ENCODE results near the gene FARSA.
"Not testable (repeated sequence)": the region's sequence is repeated elsewhere in the genome, so short reads cannot be mapped to it uniquely, and the experiment has no call there.

FARSA gene

DNA sequence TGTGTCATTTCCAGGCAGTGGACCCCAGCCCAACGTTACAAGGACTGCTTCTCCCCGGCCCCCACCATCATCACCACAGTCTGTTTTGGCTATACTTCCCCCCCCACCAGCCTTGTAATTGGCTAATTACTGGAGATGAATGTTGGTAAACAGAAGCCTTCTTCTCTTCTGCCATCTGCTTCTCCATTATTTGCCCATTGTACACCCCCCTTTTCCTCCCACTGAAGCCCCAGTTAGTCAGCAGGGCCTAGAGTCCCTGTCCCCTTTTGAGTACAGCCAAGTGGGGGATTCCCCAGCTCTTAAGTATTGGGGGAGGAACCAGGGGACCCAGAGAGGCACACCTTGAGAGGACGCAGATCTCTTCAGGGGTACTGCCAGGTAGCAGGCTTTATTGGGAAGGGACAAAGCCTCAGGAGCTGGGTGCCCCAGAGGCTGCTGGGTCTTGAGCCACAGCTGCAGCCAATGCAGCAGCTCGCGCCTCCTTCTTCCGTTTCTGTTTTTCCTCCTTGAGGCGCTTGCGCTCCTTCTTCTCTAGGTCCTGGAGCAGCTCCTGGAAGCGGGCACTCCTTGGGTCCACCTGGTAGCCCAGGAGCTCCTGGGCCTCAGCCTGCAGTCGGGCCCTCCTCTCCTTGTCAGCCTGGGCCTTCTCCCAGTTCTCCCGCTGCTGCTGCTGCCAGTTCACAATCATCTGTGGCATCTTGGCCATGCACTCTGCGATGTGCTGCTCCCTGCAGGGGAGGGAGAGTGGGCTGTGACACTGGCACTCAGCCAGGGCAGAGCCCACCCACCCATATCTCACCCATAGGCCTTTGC lies 20.5 kb upstream of the FARSA start:
- no peak for DNase-seq

DNA sequence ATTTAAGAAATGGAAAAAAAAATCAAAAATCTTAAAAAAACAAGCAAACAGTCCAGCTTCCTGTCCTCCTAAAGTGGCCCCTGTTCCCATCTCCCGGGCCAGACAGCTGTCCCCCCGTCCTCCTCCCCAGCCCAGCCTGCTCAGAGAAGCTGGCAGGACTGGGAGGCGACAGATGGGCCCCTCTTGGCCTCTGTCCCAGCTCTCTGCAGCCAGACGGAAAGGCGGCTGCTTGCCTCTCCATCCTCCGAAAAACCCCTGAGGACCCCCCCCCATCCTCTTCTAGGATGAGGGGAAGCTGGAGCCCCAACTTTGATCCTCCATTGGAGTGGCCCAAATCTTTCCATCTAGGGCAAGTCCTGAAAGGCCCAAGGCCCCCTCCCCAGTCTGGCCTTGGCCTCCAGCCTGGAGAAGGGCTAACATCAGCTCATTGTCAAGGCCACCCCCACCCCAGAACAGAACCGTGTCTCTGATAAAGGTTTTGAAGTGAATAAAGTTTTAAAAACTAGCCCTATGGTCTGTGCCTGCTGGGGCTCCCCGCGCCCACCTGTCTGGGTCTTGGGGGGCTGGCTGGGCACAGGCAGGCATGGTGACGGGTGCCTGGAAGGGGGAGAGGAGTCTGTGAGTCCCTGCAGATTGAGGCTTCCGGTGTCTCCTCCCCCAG lies 19.8 kb upstream of the FARSA start:
- DNase-seq: no peak

DNA sequence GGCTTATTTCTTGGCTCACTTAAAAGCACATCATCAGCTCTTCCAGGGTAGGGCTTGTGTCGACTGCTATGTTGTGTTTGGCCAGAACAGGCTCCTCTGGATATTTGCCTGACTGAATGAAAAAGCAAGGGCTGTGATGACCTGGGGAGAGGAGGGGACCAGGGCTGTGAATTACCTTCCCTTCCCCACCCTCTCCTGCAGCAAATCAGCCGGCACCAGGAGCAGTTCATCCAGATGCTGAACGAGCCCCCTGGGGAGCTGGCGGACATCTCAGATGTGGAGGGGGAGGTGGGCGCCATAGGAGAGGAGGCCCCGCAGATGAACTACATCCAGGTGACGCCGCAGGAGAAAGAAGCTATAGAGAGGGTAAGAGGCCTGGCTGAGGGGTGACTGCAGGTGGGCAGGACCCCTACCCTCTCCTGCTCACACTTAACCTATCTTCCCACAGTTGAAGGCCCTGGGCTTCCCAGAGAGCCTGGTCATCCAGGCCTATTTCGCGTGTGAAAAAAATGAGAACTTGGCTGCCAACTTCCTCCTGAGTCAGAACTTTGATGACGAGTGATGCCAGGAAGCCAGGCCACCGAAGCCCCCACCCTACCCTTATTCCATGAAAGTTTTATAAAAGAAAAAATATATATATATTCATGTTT lies 19.1 kb upstream of the FARSA start:
- DNase-seq: no peak

DNA sequence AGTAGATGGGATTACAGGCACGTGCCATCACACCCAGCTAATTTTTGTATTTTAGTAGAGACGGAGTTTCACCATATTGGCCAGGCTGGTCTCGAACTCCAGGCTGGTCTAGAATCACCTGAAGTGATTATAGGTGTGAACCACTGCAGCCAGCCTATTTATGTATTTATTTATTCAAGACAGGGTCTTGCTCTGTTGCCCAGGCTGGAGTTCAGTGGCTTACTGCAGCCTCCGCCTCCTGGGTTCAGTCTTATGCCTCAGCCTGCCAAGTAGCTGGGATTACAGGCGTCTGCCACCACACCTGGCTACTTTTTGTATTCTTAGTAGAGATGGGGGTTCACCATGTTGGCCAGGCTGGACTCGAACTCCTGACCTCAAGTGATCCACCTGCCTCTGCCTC lies 18.5 kb upstream of the FARSA start:
- not testable (repeated sequence) for DNase-seq

DNA sequence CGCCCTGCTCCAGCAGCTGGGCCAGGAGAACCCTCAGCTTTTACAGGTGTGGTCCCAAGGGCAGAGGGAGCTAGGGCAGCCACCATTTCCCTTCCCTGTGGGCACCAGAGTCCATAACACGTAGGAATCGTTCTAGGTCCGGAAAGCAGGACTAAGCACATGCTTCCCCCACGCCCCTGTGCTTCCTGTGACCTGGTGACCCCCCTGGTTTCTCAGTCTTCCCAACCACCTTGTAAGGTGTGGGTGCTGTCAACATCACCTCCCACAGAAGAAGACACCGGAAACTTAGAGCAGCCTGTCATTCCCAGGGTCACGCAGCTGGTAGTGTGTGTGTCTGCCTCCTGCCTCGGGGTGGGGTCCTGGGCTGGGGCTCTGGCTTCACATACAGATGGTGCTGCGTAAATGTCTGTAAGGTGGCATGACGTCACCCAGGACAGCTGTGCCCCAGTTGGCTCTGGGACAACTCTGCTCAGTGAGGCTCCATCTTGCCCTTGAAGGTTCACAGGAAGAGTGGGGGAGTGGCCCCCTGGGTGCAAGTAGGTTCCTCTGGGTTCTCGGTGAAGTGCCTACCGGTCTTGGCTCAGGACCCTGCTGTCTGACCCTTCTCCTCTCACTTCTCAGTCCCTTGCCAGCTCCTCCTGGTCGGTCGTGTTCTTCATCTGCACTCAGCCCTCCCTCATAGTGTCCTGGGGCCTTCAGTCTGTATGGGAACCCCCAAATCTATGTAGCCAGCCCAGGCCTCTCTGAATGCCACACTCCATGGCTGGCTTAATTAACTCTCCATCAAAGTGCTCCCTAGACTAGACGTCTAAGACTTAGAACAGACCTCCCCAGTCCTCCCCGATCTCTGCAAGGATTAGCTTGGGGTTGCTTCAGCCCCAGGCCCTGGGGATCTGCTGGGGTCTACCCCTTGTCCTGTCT lies 16.1 kb upstream of the FARSA start:
- DNase-seq: no peak

DNA sequence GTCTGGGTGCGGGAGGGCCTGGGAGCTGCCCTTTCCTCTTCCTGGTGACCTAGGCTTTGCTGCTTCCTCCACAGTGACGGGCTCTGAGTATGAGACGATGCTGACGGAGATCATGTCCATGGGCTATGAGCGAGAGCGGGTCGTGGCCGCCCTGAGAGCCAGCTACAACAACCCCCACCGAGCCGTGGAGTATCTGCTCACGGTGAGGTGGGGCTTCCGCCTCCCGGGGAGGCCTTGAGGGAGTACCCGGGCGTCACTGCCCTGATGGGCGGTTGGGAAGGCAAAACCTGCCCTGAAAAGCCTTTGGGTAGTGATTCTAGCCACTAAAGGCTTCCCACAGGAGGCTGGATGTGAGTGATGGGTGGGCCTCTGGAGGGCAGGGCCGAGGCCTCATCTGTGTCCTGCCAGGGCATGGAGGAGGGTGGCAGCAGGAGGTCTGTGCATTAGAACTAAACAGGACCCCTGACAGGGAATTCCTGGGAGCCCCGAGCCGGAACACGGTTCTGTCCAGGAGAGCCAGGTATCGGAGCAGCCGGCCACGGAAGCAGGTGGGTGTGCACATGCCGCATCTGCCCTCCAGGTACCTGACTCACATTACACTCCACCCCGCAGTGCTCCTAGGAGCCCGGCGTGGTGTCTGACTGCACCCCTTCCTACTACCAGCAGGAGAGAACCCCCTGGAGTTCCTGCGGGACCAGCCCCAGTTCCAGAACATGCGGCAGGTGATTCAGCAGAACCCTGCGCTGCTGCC lies 15.3 kb upstream of the FARSA start:
- no peak for DNase-seq

DNA sequence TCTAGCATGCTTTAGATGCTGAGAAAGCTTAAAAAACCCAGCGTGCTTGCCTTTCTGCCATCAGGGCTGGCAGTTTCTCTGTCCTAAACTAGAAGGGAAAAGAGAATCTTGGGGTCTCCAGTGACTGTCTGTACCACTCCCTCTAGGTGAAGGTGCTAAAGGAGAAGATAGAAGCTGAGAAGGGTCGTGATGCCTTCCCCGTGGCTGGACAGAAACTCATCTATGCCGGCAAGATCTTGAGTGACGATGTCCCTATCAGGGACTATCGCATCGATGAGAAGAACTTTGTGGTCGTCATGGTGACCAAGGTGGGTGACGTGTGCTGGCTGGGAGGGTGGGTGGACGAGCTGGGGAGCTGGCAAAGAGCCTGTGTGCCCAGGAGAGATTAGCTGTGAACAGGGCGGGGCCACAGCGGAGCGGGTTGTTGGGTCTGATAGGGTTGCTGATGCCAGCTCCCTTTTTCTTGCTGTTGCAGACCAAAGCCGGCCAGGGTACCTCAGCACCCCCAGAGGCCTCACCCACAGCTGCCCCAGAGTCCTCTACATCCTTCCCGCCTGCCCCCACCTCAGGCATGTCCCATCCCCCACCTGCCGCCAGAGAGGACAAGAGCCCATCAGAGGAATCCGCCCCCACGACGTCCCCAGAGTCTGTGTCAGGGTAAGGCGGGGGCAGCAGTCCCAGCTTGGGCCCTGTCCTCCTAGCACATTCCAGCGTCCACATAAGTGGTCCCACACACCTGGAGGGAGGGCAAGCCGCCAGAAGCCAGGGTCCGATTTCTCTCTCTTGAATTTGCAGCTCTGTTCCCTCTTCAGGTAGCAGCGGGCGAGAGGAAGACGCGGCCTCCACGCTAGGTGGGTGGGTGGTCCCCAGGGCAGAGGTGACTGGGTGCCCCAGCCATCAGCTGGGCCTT lies 14.4 kb upstream of the FARSA start:
- DNase-seq: no peak

DNA sequence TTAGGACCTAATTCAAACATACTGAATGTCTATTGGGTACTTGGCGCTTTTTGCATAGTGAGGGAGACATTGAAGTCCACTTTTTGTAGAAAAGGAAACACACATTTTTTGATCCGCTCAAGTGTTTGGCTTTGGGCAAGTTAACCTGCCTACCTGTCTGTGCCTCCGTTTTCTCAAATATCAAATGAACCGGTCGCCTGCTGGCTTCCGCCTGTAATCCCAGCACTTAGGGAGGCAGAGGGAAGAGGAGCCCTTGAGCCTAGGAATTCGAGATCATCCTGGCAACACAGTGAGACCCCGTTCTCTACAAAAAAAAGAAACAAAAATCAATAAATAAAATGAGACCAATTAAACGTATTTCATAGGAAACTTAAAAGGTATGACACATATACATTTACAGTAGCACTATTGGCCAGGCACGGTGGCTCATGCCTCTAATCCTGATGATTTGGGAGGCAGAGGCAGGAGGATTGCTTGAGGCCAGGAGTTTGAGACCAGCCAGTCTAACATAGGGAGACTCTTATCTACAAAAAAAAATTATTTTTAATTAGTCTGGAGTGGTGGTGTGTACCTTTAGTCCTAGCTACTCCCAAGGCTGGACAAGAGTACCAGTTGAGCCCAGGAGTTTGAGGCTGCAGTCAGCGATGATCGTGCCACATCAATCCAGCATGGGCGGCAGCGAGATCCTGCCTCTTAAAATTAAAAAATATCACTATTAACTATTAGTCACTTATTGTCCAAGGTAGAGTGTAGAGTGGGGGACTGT lies 13.4 kb upstream of the FARSA start:
- no peak for DNase-seq

DNA sequence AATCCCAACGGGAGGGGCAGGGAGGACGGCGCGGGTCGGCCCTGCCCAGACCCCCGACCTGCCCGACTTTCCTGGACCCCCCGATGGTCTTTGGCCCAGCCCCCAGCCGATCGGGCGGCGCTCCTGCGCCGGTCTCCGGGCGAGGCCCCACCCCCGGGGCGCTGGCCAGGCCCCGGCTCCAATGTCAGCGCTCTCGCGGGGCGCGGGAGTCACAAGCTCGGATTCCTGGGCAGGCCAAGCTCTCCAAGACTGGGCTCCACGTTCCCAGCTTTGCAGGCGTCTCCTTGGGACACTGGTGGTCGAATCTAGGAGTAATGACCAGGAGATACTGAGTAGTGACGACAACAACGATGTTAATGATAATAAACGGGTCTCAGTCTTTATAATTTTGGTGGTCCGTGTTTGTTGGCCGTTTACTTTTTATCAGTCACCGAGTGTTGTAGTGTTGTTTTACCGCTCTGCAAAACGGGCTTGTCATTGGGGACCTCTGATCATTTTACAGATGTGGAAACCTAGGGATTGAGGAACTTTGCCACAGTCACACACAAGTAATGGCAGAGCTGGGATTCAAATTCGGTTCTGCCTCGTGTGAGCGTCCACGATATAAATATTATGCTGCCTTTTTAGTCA lies 12.7 kb upstream of the FARSA start:
- DNase-seq: peak; percentile 34

DNA sequence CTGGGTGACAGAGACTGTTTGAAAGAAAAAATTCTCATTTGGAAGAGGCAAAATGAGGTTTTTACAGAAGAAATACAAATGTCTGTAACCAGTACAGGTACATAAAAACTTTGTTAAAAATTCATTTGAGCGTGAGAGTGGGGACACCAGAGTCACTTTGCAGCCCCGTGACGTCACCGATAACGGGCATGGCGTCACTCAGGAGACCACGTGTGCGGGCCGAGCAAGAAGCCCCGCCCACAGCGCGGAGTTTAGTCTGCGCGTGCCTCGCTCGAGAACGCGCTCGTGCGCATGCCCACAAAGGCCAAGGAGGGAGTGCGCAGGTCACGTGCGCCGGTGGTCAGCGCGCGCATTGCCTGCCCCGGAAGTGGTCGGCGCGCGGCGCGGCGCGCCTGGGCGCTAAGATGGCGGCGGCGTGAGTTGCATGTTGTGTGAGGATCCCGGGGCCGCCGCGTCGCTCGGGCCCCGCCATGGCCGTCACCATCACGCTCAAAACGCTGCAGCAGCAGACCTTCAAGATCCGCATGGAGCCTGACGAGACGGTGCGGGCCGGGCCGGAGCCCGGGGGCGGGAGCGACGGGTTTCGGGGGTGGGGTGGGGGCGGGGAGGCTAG lies 12.1 kb upstream of the FARSA start, which contains the start of gene RAD23A:
Gene RAD23A (plus strand): TSS at position 384 of the 613 bp plus-strand sequence. CDS start 87 bp downstream, at position 471.
- peak; percentile 98 for DNase-seq

DNA sequence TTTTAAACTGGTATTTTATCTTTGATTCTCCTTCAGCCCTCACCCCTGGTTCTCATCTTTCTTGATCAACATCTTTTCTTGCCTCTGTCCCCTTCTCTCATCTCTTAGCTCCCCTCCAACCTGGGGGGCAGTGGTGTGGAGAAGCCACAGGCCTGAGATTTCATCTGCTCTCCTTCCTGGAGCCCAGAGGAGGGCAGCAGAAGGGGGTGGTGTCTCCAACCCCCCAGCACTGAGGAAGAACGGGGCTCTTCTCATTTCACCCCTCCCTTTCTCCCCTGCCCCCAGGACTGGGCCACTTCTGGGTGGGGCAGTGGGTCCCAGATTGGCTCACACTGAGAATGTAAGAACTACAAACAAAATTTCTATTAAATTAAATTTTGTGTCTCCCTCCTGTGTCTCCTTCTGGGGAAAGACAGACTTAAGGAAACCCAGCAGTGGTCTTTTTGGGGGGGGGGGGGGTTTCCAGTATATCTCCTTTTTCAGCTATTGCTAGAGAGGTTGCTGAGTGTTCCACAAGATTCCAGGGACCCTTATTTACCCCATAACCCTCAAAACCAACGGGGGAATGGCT lies 10.7 kb upstream of the FARSA start:
- DNase-seq: no peak

DNA sequence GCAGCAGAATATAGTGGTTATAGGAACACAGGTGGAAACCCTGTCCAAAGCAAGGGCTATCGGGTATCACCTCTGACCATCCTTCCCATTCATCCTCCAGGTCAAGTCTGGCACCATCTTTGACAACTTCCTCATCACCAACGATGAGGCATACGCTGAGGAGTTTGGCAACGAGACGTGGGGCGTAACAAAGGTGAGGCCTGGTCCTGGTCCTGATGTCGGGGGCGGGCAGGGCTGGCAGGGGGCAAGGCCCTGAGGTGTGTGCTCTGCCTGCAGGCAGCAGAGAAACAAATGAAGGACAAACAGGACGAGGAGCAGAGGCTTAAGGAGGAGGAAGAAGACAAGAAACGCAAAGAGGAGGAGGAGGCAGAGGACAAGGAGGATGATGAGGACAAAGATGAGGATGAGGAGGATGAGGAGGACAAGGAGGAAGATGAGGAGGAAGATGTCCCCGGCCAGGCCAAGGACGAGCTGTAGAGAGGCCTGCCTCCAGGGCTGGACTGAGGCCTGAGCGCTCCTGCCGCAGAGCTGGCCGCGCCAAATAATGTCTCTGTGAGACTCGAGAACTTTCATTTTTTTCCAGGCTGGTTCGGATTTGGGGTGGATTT lies 10.0 kb upstream of the FARSA start:
- DNase-seq: no peak

DNA sequence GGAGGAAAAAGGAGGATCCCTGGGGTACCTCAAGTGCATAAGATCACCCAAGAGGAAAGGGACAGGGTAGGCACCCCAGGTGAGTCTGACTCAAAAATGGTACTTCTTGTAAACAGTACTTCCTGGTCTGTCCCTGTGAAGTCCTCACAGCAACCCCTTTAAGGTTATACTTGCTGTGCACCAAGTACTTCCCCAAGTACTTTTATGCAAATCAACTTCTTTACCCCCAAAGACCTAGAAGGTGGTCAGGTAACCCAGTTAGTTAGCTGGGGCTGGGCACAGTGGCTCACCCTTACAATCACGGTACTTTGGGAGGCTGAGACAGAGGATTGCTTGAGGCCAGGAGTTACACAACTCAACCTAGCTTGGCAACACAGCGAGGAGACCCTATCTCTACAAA lies 7.4 kb upstream of the FARSA start:
- DNase-seq: no peak

DNA sequence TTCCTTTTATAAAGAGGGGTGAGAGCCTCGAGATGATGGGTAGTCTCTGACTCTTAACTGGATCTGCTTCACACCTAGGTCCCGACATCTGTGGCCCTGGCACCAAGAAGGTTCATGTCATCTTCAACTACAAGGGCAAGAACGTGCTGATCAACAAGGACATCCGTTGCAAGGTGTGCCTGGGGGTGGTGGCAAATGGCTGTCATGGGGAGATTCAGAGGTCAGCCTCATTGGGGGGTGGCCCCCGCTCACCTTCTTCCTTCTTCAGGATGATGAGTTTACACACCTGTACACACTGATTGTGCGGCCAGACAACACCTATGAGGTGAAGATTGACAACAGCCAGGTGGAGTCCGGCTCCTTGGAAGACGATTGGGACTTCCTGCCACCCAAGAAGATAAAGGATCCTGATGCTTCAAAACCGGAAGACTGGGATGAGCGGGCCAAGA lies 6.5 kb upstream of the FARSA start:
- DNase-seq: no peak

DNA sequence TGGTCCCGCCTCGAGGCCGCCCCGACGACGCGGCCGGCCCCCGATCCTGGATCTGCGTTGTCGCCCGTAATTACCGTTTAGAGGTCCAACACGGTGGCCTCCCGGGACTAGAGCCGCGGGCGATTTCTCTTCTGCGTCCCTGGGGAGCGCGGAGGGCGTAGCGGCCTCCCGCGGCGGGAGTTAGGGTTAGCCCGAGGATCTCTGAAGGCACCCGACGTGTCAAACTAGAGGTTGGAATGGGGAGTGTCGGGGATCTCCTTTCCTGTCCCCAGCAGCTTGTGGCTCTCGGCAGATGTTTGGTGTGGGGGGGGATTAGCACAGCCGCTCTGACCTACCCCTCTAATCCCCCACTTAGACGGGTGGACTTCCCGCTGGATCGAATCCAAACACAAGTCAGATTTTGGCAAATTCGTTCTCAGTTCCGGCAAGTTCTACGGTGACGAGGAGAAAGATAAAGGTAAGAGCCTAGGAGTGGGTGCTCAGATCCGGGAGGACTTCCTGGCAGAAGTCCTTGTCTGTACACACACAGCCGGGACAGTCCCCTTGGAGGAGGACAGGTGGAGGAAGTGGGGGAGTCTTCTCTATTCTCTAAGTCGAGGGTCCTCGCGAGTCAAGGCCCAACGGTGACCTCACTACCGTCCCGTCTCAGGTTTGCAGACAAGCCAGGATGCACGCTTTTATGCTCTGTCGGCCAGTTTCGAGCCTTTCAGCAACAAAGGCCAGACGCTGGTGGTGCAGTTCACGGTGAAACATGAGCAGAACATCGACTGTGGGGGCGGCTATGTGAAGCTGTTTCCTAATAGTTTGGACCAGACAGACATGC lies 5.5 kb upstream of the FARSA start:
- DNase-seq: no peak

DNA sequence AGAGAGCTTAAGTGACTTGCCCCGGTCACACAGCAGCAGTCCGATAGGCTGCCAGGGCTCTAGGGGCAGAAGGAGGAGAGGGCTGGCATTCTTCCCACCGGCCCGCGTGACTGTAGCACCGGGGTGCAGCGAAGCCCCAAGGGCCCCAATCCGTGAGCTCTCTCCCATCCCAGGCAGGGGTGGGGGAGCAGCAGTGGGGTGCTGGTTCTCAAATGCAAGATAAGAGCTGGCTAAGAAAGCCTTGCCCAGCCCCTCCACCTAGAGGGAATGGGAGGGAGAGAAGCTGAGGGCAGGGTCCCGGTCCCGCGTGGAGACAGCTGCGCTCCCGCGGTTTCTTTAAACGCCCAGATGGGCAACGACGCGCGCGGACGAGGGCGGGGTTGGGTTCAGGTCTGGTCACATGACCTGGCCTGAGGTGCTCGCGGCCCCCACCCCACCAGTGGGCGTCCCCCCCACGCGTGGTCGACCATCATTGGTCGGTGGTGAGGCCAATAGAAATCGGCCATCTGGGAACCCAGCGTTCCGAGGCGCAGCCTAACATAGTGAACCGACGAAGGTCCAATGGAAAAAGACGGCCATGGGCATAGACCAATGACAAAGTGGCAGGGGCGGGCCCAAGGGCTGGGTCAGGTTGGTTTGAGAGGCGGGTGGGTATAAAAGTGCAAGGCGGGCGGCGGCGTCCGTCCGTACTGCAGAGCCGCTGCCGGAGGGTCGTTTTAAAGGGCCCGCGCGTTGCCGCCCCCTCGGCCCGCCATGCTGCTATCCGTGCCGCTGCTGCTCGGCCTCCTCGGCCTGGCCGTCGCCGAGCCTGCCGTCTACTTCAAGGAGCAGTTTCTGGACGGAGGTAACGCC lies 4.6 kb upstream of the FARSA start, which contains the start of gene CALR:
Gene CALR (plus strand): TSS at position 683 of the 852 bp plus-strand sequence. CDS start 71 bp downstream, at position 754.
- DNase-seq: peak; percentile 99

Measured in effector CD8-positive, alpha-beta T cell (primary cell).